GM21526 (cell line): ENCODE data around the gene MYO1G.
"Not testable (repeated sequence)": the region's sequence is repeated elsewhere in the genome, so short reads cannot be mapped to it uniquely, and the experiment has no call there.

Source experiments
- ATAC-seq: cut with Tn5 transposase; IDR thresholded peaks from one replicate; pipeline ENCODE4 v1.9.1; 2021; ENCODE audit warnings: moderate library complexity; ENCODE audit not compliant: unreplicated experiment, low FRiP score

MYO1G gene

DNA sequence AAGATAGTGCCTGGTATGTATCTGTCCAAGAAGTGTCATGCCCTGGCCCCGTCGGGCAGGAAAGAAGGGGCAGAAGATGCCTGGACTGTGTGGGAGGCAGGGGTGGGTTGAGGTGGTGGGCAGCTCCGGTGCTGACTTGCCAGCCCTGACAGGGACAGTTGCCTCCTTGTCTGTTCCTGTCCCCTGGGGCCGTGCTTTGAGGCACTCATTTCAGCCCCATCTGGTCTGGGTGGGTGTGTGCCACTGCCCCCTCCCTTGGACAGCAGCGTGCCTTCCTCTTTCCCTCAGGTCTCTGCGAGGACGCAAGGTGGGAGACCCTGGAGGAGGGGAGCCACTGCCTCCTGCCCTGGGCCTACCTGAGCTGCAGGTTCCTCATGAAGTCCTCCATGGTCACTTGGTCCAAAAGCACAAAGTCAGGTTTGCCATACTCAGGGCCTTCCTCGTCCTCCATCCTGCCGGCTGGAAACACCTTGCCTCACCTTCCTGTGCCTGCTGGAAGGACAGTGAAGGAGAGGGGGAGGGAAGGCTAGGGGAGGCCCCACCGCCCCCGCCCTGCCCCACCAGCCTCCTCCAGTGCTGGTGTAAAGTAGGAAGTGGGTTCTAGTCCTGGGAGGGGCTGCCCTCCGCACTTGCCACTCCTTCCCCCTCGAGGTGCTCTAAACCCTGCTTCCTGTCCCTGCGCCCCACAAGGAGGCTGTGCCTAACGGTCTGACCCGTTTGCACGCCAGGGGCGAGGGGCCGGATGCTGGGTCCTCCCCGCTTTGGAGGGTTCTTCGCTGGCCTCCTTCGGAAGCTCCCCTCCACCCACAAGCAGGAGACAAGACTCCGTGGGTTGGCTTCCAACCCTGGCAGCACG lies at the start of gene MYO1G:
TSS of gene MYO1G (minus strand) at position 505 of the 856 bp plus-strand sequence. CDS start at position 451, 54 bp downstream.
- ATAC-seq: peak; percentile 54

DNA sequence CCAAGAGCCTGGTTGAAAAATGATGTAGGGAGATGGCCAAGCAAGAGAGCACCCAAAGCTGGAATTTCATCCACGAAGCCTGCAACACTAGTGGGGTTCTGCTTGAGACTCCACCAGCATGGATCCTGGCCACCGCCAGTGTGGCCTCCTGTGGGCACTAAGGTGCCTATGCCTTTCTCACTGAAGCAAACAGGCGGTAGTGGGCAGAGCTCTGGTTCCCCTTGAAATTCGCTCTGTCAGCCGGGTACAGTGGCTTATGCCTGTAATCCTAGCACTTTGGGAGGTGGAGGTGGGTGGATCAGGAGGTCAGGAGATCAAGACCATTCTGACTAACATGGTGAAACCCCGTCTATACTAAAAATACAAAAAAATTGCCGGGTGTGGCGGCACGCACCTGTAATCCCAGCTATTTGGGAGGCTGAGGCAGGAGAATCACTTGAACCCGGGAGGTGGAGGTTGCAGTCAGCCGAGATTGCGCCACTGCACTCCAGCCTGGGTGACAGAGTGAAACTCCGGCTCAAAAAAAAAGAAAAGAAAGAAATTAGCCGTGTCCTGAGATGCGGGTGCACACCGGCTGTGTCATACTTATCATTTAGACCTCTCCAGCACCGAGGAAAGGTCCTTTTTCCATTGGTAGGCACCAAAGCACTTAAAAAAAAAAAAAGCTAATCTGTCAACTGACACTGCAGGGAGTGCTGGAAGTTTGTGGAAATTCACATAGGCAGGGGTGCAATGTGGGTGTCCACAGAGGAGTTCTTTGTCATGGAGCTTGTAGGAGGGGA lies 49.5 kb upstream of the MYO1G start:
- no peak for ATAC-seq

DNA sequence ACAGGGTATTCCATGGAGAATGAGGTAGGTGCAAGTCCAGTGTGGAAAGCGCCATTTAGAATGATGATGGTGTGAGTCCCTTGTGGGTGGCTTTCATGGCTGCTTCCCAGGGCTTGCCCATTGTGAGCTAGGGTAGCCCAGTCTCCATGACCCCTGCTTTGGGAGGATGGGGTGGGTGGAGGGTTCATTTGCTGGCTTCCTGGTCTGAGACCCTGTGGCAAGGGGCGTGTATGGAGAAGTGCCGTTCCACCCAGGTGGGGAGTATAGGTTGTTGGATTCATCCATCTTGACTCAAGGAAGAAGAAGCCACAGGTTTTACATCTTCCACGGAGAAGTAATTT lies 48.9 kb upstream of the MYO1G start:
- ATAC-seq: no peak

DNA sequence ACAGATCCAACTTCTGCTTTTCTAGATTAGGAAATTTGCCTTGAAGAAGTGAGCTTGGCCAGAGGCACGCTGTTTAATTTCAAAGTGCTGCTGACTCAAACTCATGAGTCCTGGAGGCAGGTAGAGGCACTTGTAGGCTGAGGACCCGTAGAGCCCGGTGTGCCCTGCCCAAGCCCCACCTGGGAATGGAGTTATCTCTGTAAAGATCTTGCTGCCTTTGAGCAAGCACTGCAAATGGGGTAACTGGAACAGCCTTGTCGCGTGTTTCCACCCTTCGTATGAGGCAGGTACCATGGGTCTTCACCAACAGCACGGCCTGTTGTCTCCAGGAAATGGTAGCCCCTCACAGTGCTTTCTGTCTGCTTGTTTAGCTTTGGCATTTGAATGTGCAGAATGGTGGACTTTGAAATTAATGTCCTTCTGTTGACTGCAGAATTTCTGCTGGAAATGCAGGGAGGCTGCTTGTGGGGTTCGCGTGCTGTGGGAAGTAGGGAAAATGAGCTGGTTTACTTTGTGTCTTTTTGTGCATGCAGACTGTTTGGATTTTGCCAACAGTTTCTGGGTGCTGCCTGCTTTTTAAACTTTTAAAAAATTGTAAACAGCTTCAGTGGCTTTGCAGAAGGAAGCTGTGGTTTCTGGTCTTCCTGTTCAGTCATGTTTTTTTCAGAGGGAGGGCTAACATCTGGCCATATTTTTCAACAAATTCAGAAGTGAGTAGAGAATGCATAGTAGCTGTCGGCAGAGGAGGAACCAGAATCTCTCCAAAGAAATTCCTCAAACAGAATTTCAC lies 48.4 kb upstream of the MYO1G start:
- no peak for ATAC-seq

DNA sequence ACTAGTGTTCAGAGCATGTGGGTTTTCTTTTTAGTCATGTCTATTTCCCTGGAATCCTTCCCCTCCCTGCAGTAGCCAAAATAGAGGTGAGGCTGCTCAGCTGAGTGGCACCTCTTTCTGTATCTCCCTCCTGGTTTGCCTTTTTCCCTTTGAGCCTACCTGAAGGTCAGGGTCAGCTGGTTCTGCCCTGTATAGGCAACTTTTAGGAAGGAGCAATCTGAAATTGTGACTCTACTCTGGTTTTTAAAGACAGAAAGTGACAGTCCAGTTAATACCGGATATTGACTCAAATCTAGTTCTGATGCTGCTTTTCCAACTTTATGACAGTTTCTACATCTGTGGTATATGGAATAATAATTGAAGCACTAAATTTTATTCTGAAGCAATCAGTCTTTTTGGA lies 47.2 kb upstream of the MYO1G start:
- ATAC-seq: no peak

DNA sequence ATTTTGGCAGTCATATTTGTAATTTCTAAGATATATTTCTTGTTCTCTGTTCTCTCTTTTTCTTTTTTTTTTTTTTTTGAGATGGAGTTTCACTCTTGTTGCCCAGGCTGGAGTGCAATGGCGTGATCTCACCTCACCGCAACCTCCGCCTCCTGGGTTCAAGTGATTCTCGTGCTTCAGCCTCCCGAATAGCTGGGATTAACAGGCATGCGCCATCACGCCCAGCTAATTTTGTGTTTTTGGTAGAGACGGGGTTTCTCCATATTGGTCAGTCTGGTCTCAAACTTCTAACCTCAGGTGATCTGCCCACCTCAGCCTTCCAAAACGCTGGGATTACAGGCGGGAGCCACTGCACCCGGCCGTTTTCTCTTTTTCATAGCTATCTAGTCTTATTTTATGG lies 46.7 kb upstream of the MYO1G start:
- not testable (repeated sequence) for ATAC-seq

DNA sequence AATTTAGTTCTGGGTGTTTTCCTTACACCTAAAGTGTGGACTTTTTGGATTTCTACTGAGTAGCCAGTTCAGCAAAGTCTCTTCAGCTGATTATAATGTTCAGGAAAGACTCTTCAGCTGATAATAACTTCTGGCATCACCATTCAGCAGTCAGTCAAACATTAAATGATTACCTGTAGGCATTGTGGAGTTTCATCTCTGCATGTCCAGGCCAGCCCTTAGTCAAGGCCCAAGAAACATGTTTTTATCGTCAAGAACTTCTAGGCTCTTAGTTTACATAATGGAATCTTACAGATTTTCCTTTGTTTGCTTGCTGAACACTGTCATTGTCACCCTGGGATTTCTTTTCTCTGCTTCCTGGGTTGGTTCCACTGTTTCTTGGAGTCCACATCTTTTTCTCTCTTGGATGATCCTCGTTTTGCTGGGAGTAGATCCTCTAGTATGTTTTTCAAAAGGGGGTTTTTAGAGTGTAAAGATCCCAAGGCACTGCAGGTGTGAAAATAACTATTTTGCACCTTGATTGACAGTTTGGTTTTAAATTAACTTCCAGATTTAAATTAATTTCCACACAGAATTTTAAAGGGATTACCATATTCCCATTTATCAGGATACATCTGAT lies 45.4 kb upstream of the MYO1G start:
- no peak for ATAC-seq

DNA sequence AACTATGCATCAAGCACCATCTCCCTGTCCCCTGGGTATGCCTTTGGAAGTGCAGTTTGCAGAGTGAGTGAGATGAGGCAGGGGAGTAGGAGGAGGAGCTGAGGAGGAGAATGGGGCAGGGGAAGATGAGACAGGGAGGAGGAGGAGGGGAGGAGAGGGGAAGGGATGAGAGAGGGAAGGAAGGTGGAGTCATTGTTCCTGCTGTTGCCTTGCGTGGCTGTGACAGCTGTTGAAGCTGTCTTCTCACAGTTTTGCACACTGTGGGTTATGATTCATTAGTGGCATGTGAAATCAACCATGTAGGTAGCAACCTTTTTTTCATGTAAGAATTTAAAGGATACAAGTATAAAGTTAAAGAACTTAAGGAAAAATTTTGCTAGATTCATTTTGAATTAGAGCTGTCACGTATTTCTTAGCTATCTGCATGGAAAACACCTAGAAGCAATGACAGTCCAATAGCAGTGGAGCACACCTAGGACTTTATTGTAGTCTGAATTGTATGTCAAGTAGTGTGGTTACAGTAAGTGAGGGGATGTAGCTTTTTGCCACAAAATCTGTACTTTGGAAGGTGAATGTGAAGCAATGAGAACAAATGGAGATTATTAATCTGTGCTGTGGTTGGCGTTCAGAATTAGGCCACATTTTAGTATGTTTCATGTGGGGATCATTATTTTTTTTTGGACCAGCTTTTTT lies 42.9 kb upstream of the MYO1G start:
- ATAC-seq: no peak

DNA sequence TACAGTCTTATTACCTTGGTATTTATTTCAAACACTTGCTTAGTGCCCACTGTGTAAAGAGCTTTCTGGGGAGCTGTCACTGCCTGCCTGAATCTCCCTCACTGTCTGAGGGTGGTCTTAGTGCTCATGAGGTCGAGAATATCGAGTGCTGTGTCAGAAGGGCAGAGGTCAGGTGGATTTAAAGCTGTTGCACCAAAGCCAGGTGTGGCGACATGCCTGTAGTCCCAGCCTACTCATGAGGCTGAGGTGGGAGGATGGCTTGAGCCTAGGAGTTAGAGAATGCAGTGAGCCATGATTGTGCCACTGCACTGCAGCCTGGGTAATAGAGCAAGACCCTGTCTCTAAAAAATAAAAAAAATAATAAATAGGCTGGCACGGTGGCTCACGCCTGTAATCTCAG lies 42.1 kb upstream of the MYO1G start:
- no peak for ATAC-seq

DNA sequence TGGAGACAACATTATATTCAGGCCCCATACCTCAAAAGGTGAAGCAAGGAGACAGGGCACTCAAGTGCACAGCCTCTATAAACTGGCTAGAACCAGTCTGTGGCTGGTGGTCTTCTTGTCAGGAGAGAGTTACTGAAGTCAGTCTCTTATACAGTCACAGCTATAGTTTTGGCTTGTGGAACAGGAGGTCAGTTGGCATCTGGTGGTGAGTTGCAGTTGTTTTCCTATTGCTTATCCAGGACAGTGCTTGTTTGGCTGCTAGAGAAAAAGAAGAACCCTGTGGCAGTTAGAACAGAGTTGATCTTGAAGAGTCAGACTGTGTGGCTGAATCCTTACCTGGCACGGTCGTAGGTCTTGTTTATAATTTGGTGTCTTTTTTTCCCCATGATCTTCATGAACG lies 38.4 kb upstream of the MYO1G start:
- no peak for ATAC-seq

DNA sequence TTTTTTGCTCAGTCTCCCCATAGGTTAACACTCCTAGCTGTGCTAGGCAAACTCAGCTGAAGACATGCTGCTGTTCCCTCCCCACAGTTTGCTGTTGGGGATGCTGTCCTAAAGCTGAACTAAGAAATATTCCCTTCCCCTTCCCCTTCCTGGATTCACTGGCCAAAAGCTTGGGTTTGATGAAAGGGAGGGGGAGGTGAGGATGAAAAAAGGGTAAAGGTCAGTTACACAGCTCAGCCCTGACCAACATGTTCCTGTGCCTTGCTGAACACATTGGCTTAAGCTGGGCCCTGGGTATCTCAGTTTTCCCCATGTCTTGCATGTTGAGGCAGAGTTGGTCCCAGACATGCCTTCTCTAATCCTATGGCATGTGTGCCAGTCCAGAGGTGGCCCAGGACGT lies 36.5 kb upstream of the MYO1G start:
- no peak for ATAC-seq

DNA sequence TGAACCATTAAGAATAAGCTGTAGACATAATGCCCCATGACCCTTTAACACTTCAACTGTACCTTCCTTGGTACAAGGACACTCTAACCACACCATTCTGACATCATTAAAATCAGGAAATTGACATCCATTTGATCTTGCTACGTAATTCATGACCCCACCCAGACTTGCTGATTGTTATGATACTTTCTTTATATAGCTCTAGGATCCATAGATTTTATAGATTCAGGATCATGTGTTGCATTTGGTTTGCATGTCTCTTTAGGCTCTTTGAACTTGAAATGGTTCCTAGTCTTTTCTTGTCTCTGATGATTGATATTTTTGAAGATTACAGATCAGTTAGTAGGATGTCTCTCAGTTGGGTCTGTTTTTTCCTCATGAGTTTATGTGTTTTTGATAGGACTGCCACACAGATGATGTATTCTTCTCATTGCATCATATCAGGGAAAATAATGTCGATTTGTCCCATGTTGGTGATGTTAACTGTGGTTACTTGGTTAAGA lies 34.7 kb upstream of the MYO1G start:
- no peak for ATAC-seq

DNA sequence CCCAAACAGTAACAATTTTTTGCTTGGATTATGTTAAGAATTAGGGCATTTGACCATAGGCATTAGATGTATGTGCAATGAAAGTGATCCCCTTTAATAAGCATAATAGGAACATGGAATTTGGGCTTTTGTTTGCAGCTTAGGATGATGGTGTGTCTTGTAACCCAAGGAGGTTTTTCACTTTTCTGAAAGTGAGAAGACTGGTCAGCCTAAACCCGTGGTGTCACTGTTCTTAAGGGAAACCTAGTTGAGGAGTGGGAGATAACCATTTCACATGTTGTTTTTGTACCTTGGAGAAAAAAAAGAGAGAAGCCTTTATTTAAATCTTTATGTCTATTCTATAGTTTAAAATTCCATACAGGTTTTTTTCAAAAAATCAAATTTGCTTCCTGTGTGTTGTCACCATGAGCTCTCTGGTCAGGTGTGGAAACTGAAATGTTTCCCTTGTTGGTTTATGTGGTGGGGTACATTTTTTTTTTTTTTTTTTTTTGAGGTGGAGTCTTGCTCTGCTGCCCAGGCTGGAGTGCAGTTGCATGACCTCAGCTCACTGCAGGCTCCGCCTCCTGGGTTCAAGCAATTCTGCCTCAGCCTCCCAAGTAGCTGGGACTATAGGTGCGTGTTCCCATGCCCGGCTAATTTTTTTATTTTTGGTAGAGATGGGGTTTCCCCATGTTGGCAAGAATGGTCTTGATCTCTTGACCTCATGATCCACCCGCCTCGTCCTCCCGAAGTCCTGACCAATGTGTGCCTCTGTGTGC lies 28.9 kb upstream of the MYO1G start:
- peak; percentile 59 for ATAC-seq

DNA sequence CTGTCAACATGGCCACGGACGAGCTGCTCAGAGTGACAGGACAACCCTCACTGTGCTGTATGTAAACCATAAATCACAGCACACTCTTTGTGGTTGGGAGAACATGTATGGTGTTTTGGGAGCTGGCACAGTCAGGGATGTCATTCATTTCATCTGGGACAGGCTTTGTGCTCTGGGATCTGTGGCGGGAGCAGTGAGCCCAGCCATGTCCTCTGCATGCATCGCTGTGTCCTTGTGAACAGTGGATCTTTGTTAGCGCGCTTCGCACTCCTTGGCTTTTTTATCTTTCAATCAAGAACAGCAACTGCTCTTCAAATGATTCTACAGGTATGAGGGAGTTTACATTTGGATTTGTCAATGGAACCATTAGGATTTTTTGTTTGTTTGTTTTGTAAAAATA lies 28.3 kb upstream of the MYO1G start:
- no peak for ATAC-seq

DNA sequence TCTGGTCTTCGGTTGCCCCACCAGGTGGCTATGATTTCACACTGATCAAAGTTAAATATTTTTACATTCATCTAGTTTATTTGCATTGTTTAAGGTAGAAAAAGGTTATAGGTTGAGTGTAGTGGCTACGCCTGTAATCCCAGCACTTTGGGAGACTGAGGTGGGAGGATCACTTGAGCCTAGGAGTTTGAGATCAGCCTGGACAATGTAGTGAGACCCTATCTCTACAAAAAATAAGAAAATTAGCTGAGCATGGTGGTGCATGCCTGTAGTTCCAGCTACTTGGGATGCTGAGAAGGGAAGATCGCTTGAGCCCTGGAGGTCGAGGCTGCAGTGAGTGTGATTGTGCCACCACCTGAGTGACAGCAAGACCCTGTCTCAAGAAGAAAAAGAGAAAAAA lies 25.0 kb upstream of the MYO1G start:
- no peak for ATAC-seq

DNA sequence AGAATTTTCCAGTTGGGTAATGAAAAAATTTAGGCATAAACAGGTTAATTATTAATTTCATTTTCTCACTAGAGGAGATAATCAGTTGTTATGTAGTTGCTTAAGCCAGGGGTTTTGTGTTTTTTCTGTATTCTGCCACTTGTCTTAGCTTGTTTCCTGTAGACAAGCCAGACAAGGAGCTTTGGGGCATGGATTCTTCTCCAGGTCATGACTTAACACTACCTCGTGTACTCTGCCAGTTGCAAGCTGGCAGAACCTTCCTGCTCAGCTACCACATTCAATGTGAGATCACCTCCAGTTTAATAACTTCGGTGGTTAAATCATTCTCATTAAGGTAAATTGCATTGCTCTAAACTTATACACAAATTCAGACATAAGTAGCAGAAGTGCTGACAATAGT lies 23.0 kb upstream of the MYO1G start:
- no peak for ATAC-seq

DNA sequence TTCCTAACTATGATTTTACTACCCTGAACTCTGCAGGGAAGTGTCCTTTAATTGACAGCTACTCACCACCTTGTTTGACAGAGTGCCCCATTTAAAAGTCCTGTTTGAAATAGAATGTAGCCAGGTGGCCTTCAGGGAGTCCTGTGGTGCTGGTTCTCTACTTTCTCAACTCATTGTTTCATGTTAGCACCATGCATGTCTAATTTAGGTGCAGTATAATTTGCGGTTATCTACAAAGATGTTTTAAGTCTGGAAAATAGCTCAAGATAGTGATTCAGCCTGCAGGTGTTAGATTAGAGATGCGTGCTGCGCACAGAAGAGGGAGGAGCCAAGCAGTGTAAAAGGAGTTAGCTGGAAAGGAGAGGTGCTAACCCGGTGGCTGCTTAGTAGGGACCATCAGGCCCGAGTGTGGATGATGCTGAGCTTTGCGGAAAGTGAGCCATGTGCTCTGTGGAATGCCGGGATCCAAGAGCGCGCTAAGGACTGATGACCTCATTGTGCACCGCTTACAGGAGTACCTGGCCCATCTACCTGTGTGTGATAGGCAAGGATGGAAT lies 22.4 kb upstream of the MYO1G start:
- ATAC-seq: no peak

DNA sequence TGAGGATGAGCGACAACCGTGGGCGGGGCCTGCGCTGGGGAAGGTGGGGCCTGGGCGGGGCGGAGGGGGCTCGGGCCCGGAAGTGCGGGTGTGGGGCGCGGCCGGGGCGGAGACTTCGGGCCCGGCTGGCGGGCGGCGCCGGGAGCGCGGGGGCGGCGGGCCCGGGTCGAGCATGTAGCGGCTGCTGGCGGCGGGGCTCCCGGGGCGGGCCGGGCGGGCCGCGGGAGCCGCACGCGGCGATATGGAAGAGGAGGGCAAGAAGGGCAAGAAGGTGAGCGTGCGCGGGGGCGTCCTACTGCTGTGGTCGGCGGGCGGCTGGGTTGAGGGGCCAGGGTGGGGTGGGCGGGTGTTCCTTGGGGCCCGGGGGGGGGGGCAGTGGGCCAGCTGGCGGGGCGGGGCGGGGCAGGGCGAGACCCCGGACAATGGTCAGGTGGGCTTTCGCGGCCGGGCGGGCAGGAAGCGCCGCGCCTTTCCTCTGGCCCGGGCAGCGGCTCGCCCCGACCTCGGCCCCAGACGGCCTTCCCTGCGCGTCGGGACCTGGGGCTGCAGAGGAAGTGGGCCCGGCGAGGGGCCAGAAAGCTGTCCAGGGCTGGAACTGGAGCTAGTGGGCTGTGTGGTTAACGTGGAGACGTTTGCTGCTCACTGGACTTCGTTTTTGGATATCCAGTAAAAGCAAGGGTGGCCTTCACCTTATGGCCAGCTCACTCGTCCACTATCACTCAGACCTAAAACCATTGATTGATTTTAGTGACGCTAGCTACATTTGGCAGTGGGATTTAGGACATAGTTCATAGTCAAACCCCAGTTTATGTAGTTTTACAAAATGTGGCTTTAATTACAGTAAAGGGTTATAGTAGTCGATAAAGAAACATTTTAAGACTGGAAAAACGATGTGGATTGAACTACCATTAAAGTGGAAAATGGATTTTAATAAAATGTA lies 21.5 kb upstream of the MYO1G start, which contains the start of gene CCM2:
TSS of gene CCM2 (plus strand) at position 109 of the 940 bp plus-strand sequence. CDS start at position 242, 133 bp downstream.
- ATAC-seq: no peak
